ENCODE data around the gene SLC7A1. TPM values are rescaled to one million over a fixed set of nuclear protein-coding genes. Genes with fewer than 3 reads are reported as not detected.

The SLC7A1 gene
- total and polyA plus RNA-seq, 2 of the 13 experiments (the other 11 are each of a cell fraction or from before 2014, with no cell fraction given), result 14.5 to 15.3 TPM

- Histone ChIP-seq H3K4me2 (ENCODE audit: low read depth, low read length) (no peak overlapping the region), H3K4me3 (replicated peaks in 1 of 3; ENCODE audit: insufficient read depth in 1 of 3, low read depth in 2 of 3, low read length in 3 of 3) (no peak overlapping the region), H3K36me3 (replicated peaks in 1 of 2; ENCODE audit: control insufficient read depth in 1 of 2, insufficient read depth in 2 of 2, low read length in 2 of 2) (peaks cover 11 to 47% of the 10 kb centered on the region in 2 experiments; a peak in 4 of 5 replicates), H3K79me2 (ENCODE audit: insufficient read depth, low read length) (peaks cover 38% of the 10 kb centered on the region), H3K9me3 (ENCODE audit: low read length) (no peaks in the 10 kb centered on the region), H3K9ac (ENCODE audit: insufficient read depth, low read depth, low read length) (no peak overlapping the region), H3K4me1 (ENCODE audit: insufficient read depth, low read length) (peaks cover 17% of the 10 kb centered on the region), H4K20me1 (ENCODE audit: insufficient read depth, low read length) (peaks cover 38% of the 10 kb centered on the region), H3K27me3 (ENCODE audit: control insufficient read depth in 1 of 2, insufficient read depth in 2 of 2, low read length in 2 of 2) (no peaks in the 10 kb centered on the region), H2AFZ (ENCODE audit: low read length) (no peak overlapping the region), H3K27ac (ENCODE audit: extremely low read length, insufficient read depth, low read length) (no peak overlapping the region)
- FAIRE-seq (no peak), ATAC-seq (no peak), DNase-seq (ENCODE audit: low spot score) (no peak)
- ChIA-PET POLR2A (no interaction called here), CTCF (ENCODE audit: low intra/inter-chr PET ratio, low total read pairs) (no interaction called here)
- TF ChIP-seq HOMEZ (CRISPR knock-in tag; IDR thresholded peaks at IDR 0.05; ENCODE audit: low read depth), result no peak
- TF ChIP-seq ATF1 (CRISPR knock-in tag; IDR thresholded peaks at IDR 0.05), result no peak
- TF ChIP-seq ZNF746 (CRISPR knock-in tag; IDR thresholded peaks at IDR 0.05), result no peak
- TF ChIP-seq MYNN (CRISPR knock-in tag; IDR thresholded peaks at IDR 0.05; ENCODE audit: low read depth), result no peak
- in situ Hi-C loops (cut with HindIII; ENCODE audit: extremely low pct_ligation_motif_present, low pct_unique_long_range_greater_than_20kb) (no loop called here), intact Hi-C loops (cut with micrococcal nuclease; ENCODE audit: unreplicated experiment) (no loop called here)
- BruUV-seq (replicated peaks), result no TSS peak
- 94% methylated on average over 8 of the region's 8 CpGs for WGBS (ENCODE audit: low lambda C conversion rate)
Observed at GRCh38 chr13:29542381-29542780, 53.1 kb downstream of the SLC7A1 start.

- FAIRE-seq, result no peak
- H2AFZ ChIP-seq (ENCODE audit: low read length), result no peak overlapping the region
- no peak for DNase-seq (ENCODE audit: low spot score)
- H3K79me2 ChIP-seq (ENCODE audit: insufficient read depth, low read length), result peaks cover 36% of the 10 kb centered on the region
- peaks cover 17% of the 10 kb centered on the region for H3K4me1 ChIP-seq (ENCODE audit: insufficient read depth, low read length)
- no peaks in the 10 kb centered on the region for H3K27me3 ChIP-seq (ENCODE audit: control insufficient read depth in 1 of 2, insufficient read depth in 2 of 2, low read length in 2 of 2)
- peaks cover 12 to 43% of the 10 kb centered on the region in 2 experiments; a peak in 4 of 5 replicates for H3K36me3 ChIP-seq (replicated peaks in 1 of 2; ENCODE audit: control insufficient read depth in 1 of 2, insufficient read depth in 2 of 2, low read length in 2 of 2)
- H3K4me2 ChIP-seq (ENCODE audit: low read depth, low read length), result no peak overlapping the region
- H3K4me3 ChIP-seq (replicated peaks in 1 of 3; ENCODE audit: insufficient read depth in 1 of 3, low read depth in 2 of 3, low read length in 3 of 3), result no peak overlapping the region
- H4K20me1 ChIP-seq (ENCODE audit: insufficient read depth, low read length), result peaks cover 41% of the 10 kb centered on the region
- WGBS (ENCODE audit: low lambda C conversion rate), result 100% methylated on average over 4 of the region's 4 CpGs
- no peak for ATAC-seq
- H3K9ac ChIP-seq (ENCODE audit: insufficient read depth, low read depth, low read length), result no peak overlapping the region
- no peak overlapping the region for H3K27ac ChIP-seq (ENCODE audit: extremely low read length, insufficient read depth, low read length)
- POLR2A ChIA-PET, result no interaction called here
- in situ Hi-C loops (cut with HindIII; ENCODE audit: extremely low pct_ligation_motif_present, low pct_unique_long_range_greater_than_20kb), result no loop called here
- BruUV-seq (replicated peaks), result no TSS peak
- intact Hi-C loops (cut with micrococcal nuclease; ENCODE audit: unreplicated experiment), result no loop called here
- H3K9me3 ChIP-seq (ENCODE audit: low read length), result no peaks in the 10 kb centered on the region
- CTCF ChIA-PET (ENCODE audit: low intra/inter-chr PET ratio, low total read pairs), result no interaction called here
- TF ChIP-seq U2AF2 (IDR thresholded peaks at IDR 0.05; ENCODE audit: low read depth, low read length) (no peak), POLR2G (IDR thresholded peaks at IDR 0.05; ENCODE audit: low read depth, low read length) (no peak), TCF7L2 (IDR thresholded peaks at IDR 0.05; ENCODE audit: low read depth, low read length) (no peak), MNT (IDR thresholded peaks at IDR 0.05) (no peak)
- TF ChIP-seq, protein P1, sequence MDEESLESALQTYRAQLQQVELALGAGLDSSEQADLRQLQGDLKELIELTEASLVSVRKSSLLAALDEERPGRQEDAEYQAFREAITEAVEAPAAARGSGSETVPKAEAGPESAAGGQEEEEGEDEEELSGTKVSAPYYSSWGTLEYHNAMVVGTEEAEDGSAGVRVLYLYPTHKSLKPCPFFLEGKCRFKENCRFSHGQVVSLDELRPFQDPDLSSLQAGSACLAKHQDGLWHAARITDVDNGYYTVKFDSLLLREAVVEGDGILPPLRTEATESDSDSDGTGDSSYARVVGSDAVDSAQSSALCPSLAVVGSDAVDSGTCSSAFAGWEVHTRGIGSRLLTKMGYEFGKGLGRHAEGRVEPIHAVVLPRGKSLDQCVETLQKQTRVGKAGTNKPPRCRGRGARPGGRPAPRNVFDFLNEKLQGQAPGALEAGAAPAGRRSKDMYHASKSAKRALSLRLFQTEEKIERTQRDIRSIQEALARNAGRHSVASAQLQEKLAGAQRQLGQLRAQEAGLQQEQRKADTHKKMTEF (CRISPR knock-in tag; IDR thresholded peaks at IDR 0.05), result no peak
- TF ChIP-seq, protein P2, sequence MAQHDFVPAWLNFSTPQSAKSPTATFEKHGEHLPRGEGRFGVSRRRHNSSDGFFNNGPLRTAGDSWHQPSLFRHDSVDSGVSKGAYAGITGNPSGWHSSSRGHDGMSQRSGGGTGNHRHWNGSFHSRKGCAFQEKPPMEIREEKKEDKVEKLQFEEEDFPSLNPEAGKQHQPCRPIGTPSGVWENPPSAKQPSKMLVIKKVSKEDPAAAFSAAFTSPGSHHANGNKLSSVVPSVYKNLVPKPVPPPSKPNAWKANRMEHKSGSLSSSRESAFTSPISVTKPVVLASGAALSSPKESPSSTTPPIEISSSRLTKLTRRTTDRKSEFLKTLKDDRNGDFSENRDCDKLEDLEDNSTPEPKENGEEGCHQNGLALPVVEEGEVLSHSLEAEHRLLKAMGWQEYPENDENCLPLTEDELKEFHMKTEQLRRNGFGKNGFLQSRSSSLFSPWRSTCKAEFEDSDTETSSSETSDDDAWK (CRISPR knock-in tag; IDR thresholded peaks at IDR 0.05), result no peak
Observed at GRCh38 chr13:29541400-29541799, 54.1 kb downstream of the SLC7A1 start.
